VCaP (cell line): Measurements from ENCODE around the gene LRG1.
"Not testable (repeated sequence)": the region's sequence is repeated elsewhere in the genome, so short reads cannot be mapped to it uniquely, and the experiment has no call there.

Experiments used
- H3K27ac ChIP-seq: fragments of 450-650 bp; 2 replicates; pipeline ENCODE4 v1.5.1; 2017
- CTCF ChIP-seq: fragments of 450-650 bp; conservative IDR thresholded peaks from 2 replicates; pipeline ENCODE4 v1.5.1; 2017; ENCODE audit warnings: mild to moderate bottlenecking, moderate library complexity

Gene LRG1

GRCh38 chr19:4536798-4537197, 3.0 kb downstream of the LRG1 start:
- peak overlapping the region; percentile 18; the same call in 1 of the 2 replicates for H3K27ac ChIP-seq
- no peak for TF ChIP-seq CTCF

- no peak for TF ChIP-seq CTCF
- no peak within 1 kb of the TSS for H3K27ac ChIP-seq
Observed at GRCh38 chr19:4534836-4535658, 4.8 kb downstream of the LRG1 start, which contains the start of gene PLIN5. TSS of gene PLIN5 (minus strand) at chr19:4535224. CDS start at chr19:4534074, 1,150 bp downstream.

- no peak for TF ChIP-seq CTCF
- no peak overlapping the region for H3K27ac ChIP-seq
Observed at GRCh38 chr19:4533835-4534424, 5.9 kb downstream of the LRG1 start.

GRCh38 chr19:4533334-4533733, 6.5 kb downstream of the LRG1 start:
- no peak overlapping the region for H3K27ac ChIP-seq
- TF ChIP-seq CTCF, result no peak

GRCh38 chr19:4531562-4532165, 8.2 kb downstream of the LRG1 start:
- no peak overlapping the region for H3K27ac ChIP-seq
- TF ChIP-seq CTCF, result no peak

- H3K27ac ChIP-seq, result no peak overlapping the region
- TF ChIP-seq CTCF, result no peak
Observed at GRCh38 chr19:4529924-4530522, 9.8 kb downstream of the LRG1 start.

- TF ChIP-seq CTCF, result no peak
Observed at GRCh38 chr19:4528843-4529242, 11.0 kb downstream of the LRG1 start.

GRCh38 chr19:4527377-4527776, 12.5 kb downstream of the LRG1 start:
- H3K27ac ChIP-seq, result not testable (repeated sequence)

More at GRCh38 chr19:4528843-4529242, 11.0 kb downstream of the LRG1 start:
- no peak overlapping the region for H3K27ac ChIP-seq
